ENCODE data around the gene CD84. TPM values are rescaled to one million over a fixed set of nuclear protein-coding genes. Genes with fewer than 3 reads are reported as not detected.

The CD84 gene
- total RNA-seq, 2 donors from 2014 or later, result 1.2 to 6.7 TPM

DNA sequence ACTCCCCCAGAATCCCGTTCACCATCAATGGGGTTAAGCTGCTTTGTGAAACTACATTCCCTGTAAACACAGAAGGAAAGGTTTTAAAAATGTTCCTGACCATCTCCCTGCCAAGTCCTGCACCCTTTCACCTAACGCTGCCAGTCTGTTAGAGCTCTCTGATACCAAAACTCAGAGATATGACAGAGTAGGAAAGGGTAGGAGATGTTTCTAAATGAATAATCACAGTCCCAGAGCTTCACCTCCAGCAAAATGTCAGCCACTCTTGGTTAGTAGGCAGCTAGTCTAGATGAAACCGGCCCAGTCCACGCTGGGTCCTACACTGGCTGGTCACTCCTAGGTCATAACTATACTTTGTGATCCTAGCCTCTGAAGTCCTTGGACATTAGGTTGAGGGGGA is 83.0 kb downstream of the CD84 start:
- no peak overlapping the region for H3K4me3 ChIP-seq
- 91% methylated on average over 4 of the region's 4 CpGs for WGBS
- H3K27me3 ChIP-seq (replicated peaks; ENCODE audit: insufficient read depth), result no peaks in the 10 kb centered on the region
- H3K9me3 ChIP-seq, result no peaks in the 10 kb centered on the region
- intact Hi-C loops (cut with DNase I), result no loop called here
- no peak for DNase-seq (ENCODE audit: low spot score)
- no peaks in the 10 kb centered on the region for H3K4me1 ChIP-seq (replicated peaks)
- no peak overlapping the region for H3K27ac ChIP-seq
- no peaks in the 10 kb centered on the region for H3K36me3 ChIP-seq
- TF ChIP-seq, protein P1, sequence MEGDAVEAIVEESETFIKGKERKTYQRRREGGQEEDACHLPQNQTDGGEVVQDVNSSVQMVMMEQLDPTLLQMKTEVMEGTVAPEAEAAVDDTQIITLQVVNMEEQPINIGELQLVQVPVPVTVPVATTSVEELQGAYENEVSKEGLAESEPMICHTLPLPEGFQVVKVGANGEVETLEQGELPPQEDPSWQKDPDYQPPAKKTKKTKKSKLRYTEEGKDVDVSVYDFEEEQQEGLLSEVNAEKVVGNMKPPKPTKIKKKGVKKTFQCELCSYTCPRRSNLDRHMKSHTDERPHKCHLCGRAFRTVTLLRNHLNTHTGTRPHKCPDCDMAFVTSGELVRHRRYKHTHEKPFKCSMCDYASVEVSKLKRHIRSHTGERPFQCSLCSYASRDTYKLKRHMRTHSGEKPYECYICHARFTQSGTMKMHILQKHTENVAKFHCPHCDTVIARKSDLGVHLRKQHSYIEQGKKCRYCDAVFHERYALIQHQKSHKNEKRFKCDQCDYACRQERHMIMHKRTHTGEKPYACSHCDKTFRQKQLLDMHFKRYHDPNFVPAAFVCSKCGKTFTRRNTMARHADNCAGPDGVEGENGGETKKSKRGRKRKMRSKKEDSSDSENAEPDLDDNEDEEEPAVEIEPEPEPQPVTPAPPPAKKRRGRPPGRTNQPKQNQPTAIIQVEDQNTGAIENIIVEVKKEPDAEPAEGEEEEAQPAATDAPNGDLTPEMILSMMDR (IDR thresholded peaks at IDR 0.05), result no peak
- TF ChIP-seq POLR2A (IDR thresholded peaks at IDR 0.05) (no peak), POLR2AphosphoS5 (IDR thresholded peaks at IDR 0.05) (no peak)

DNA sequence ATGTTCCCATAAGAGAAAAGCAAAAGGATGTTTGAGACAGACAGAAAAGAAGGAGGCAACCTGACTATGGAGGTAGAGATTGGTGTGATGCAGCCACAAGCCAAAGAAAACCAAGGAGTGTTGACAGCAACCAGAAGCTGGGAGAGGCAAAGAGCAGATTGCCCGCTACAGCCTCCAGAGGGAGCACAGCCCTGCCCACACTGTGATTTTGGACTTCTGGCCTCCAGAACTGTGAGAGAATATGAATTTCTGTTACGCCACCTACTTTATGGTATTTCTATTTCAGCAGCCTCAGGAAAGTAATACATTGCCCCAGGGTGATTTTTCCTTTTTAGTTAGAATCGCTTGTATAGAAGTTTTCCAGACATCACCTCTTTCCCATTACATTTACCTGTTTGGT is 84.7 kb downstream of the CD84 start:
- Histone ChIP-seq H3K4me3 (no peak overlapping the region), H3K4me1 (replicated peaks) (no peaks in the 10 kb centered on the region), H3K36me3 (no peaks in the 10 kb centered on the region), H3K27ac (no peak overlapping the region), H3K9me3 (no peaks in the 10 kb centered on the region), H3K27me3 (replicated peaks; ENCODE audit: insufficient read depth) (peaks cover 3% of the 10 kb centered on the region)
- TF ChIP-seq POLR2AphosphoS5 (IDR thresholded peaks at IDR 0.05), result no peak
- TF ChIP-seq, protein P1 (IDR thresholded peaks at IDR 0.05), result no peak
- intact Hi-C loops (cut with DNase I), result no loop called here
- DNase-seq (ENCODE audit: low spot score), result no peak
- WGBS, result 86% methylated on average over 3 of the region's 3 CpGs

DNA sequence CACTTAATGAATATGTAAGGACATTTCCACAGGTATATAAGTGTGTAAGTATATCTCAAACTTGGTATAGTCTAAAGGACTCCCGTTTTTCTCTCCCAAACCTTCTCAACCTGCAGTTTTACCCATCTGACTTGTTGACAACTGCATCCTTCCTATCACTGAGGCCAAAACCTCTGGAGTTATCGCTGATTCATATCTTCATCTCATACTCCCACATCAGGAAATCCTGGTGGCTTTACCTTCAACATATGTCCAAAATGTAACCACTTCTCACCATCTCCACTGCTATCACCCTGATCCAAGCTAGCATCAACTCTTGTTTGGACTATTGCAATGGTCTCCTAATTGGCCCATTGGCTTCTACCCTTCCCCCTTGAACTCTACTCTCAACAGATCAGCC is 86.7 kb downstream of the CD84 start:
- Histone ChIP-seq H3K4me3 (no peak overlapping the region), H3K36me3 (no peaks in the 10 kb centered on the region), H3K27me3 (replicated peaks; ENCODE audit: insufficient read depth) (peaks cover 3% of the 10 kb centered on the region), H3K4me1 (replicated peaks) (no peaks in the 10 kb centered on the region), H3K9me3 (no peaks in the 10 kb centered on the region), H3K27ac (no peak overlapping the region)
- 89% methylated on average over 2 of the region's 2 CpGs for WGBS
- intact Hi-C loops (cut with DNase I), result no loop called here
- TF ChIP-seq POLR2A (IDR thresholded peaks at IDR 0.05), result no peak
- TF ChIP-seq POLR2AphosphoS5 (IDR thresholded peaks at IDR 0.05), result no peak
- TF ChIP-seq, protein P1 (IDR thresholded peaks at IDR 0.05), result no peak
- no peak for DNase-seq (ENCODE audit: low spot score)

DNA sequence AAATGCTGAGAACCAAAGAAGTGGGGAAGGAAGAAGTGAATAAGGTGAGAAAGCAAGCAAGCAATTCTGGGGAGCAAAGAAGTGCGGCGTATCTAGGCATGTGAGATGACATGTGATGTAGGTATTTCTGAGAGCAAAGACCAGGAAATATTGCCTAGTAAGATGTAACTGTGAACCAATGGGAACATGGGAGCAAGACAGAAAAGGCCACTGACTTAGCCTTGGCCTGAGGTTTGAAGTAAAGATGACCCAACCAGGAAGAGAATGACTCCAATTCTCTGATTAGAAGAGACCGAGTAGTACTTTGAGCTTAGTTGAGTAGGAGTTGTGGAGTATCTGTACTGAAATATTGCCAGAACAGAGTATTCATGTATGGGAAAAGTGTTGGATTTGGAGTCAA is 87.3 kb downstream of the CD84 start:
- TF ChIP-seq, protein P1 (IDR thresholded peaks at IDR 0.05), result no peak
- no peak for TF ChIP-seq POLR2AphosphoS5 (IDR thresholded peaks at IDR 0.05)
- no peak for TF ChIP-seq POLR2A (IDR thresholded peaks at IDR 0.05)
- no peak overlapping the region for H3K4me3 ChIP-seq
- H3K9me3 ChIP-seq, result no peaks in the 10 kb centered on the region
- no peaks in the 10 kb centered on the region for H3K36me3 ChIP-seq
- H3K4me1 ChIP-seq (replicated peaks), result no peaks in the 10 kb centered on the region
- DNase-seq (ENCODE audit: low spot score), result no peak
- H3K27ac ChIP-seq, result no peak overlapping the region
- WGBS, result 89% methylated on average over 3 of the region's 3 CpGs
- peaks cover 3% of the 10 kb centered on the region for H3K27me3 ChIP-seq (replicated peaks; ENCODE audit: insufficient read depth)
- intact Hi-C loops (cut with DNase I), result no loop called here

Other genes starting within 250 kb of the CD84 start
- gene COPA, start 236.2 kb downstream of the CD84 start, total RNA-seq, result 100 to 1,000 TPM; 123 to 129 TPM
- 100 to 1,000 TPM in 1 of 2 donors, 10 to 100 TPM in 1; 81.2 to 117 TPM for gene NCSTN, start 236.1 kb downstream of the CD84 start, total RNA-seq
- gene NHLH1, start 212.4 kb downstream of the CD84 start, total RNA-seq, result not detected
- 10 to 100 TPM in 1 of 2 donors, 1 to 10 TPM in 1; 9.7 to 13.6 TPM for gene VANGL2, start 178.9 kb downstream of the CD84 start, total RNA-seq
- 1 to 10 TPM in 1 of 2 donors, under 1 TPM in 1; 0.64 to 1.4 TPM for gene SLAMF6, start 56.2 kb downstream of the CD84 start, total RNA-seq
- gene SLAMF1, start 67.5 kb upstream of the CD84 start, total RNA-seq, result under 1 TPM; 0.17 to 0.36 TPM
- gene CD48, start 132.3 kb upstream of the CD84 start, total RNA-seq, result 1 to 10 TPM; 3.0 to 4.7 TPM
- under 1 TPM; 0.14 to 0.51 TPM for gene SLAMF7, start 159.8 kb upstream of the CD84 start, total RNA-seq
- gene LY9, start 216.7 kb upstream of the CD84 start, total RNA-seq, result 1 to 10 TPM in 1 of 2 donors, under 1 TPM in 1; 0.46 to 1.7 TPM

All from prostate gland (tissue), 2 donors.